Neural cell (in vitro differentiated cells): Measurements from ENCODE around the gene SLC44A1. TPM values are rescaled to one million over a fixed set of nuclear protein-coding genes. Genes with fewer than 3 reads are reported as not detected.

Experiments used
- H2AFZ ChIP-seq: fragments of 200-600, 300-800 bp; sonication (generic), shearing (Covaris generic); 2 replicates; pipeline ENCODE4 v1.6.0; 2014; ENCODE audit warnings: low read depth, mild to moderate bottlenecking, antibody characterized with exemption, low read length, moderate library complexity
- H3F3A ChIP-seq: fragments of 200-600 bp; shearing (Covaris generic); 2 replicates; pipeline ENCODE4 v1.6.1; 2016; ENCODE audit warnings: mild to moderate bottlenecking, moderate library complexity, mixed read lengths, antibody characterized with exemption, low read length; ENCODE audit not compliant: insufficient read depth, poor library complexity, severe bottlenecking
- H3K27ac ChIP-seq: fragments of 200-600, 300-800 bp; sonication (generic), shearing (Covaris generic); 2 replicates; pipeline ENCODE4 v1.5.1; 2014; ENCODE audit warnings: mild to moderate bottlenecking, low read length, moderate library complexity
- H3K27me3 ChIP-seq: fragments of 300-800, 200-600 bp; sonication (generic), shearing (Covaris generic); 2 replicates; pipeline ENCODE4 v1.6.0; 2014; ENCODE audit warnings: mild to moderate bottlenecking, low read depth, low read length, moderate library complexity; ENCODE audit not compliant: insufficient read depth
- H3K36me3 ChIP-seq: fragments of 300-800, 200-600 bp; sonication (generic), shearing (Covaris generic); 2 replicates; pipeline ENCODE4 v1.5.1; 2014; ENCODE audit warnings: mild to moderate bottlenecking, antibody characterized with exemption, low read length, moderate library complexity; ENCODE audit not compliant: insufficient read depth
- H3K4me2 ChIP-seq: fragments of 300-800, 200-600 bp; sonication (generic), shearing (Covaris generic); 2 replicates; pipeline ENCODE4 v1.6.0; 2014; ENCODE audit warnings: mild to moderate bottlenecking, low read length
- H3K4me3 ChIP-seq: fragments of 300-800, 200-600 bp; sonication (generic), shearing (Covaris generic); 2 replicates; pipeline ENCODE4 v1.5.1; 2014; ENCODE audit warnings: mild to moderate bottlenecking, low read length, moderate library complexity
- H3K79me2 ChIP-seq: fragments of 200-600 bp; shearing (Covaris generic); replicated peaks from 2 replicates; pipeline ENCODE4 v1.6.0; 2014; ENCODE audit warnings: mild to moderate bottlenecking, low read length, moderate library complexity; ENCODE audit not compliant: insufficient read depth
- H3K9ac ChIP-seq: fragments of 300-800, 200-600 bp; sonication (generic), shearing (Covaris generic); 2 replicates; pipeline ENCODE4 v1.6.1; 2016; ENCODE audit warnings: mild to moderate bottlenecking, low read length, mixed read lengths
- H3K9me2 ChIP-seq: fragments of 200-600 bp; shearing (Covaris generic); 2 replicates; pipeline ENCODE4 v1.6.1; 2016; ENCODE audit warnings: mild to moderate bottlenecking, low read length, mixed read lengths; ENCODE audit not compliant: insufficient read depth
- H3K9me3 ChIP-seq: fragments of 200-600, 300-800 bp; sonication (generic), shearing (Covaris generic); 2 replicates; pipeline ENCODE4 v1.6.1; 2016; ENCODE audit warnings: mild to moderate bottlenecking, mixed run types, low read length, moderate library complexity, mixed read lengths
- H4K20me1 ChIP-seq: fragments of 200-600 bp; shearing (Covaris generic); 2 replicates; pipeline ENCODE4 v1.6.1; 2016; ENCODE audit warnings: mild to moderate bottlenecking, mixed run types; ENCODE audit not compliant: insufficient read depth
- EP300 ChIP-seq: fragments of 450-650 bp; conservative IDR thresholded peaks from 2 replicates; pipeline ENCODE4 v1.6.1; 2014; ENCODE audit warnings: antibody characterized with exemption, mild to moderate bottlenecking, moderate library complexity; ENCODE audit not compliant: poor library complexity, severe bottlenecking
- EZH2 ChIP-seq: fragments of 200-600, 300-800 bp; shearing (Covaris generic), sonication (generic); IDR thresholded peaks from 2 replicates; pipeline ENCODE4 v1.6.1; 2014; ENCODE audit warnings: antibody characterized with exemption, low read length, borderline replicate concordance, mild to moderate bottlenecking; ENCODE audit not compliant: insufficient read depth, poor library complexity, severe bottlenecking
- MXI1 ChIP-seq: fragments of 450-650 bp; conservative IDR thresholded peaks from 2 replicates; pipeline ENCODE4 v1.6.1; 2014; ENCODE audit warnings: antibody characterized with exemption, mild to moderate bottlenecking; ENCODE audit not compliant: poor library complexity, severe bottlenecking
- POLR2AphosphoS5 ChIP-seq: IDR thresholded peaks from 2 replicates; pipeline ENCODE4 v1.6.1; 2012
- RAD21 ChIP-seq: fragments of 450-650 bp; conservative IDR thresholded peaks from 2 replicates; pipeline ENCODE4 v1.6.1; 2014; ENCODE audit warnings: antibody characterized with exemption, mild to moderate bottlenecking, moderate library complexity
- REST ChIP-seq: IDR thresholded peaks from 2 replicates; pipeline ENCODE4 v1.6.1; 2012; ENCODE audit warnings: borderline replicate concordance
- SMC3 ChIP-seq: fragments of 450-650 bp; conservative IDR thresholded peaks from 2 replicates; pipeline ENCODE4 v1.6.1; 2014; ENCODE audit warnings: antibody characterized with exemption, mild to moderate bottlenecking, moderate library complexity; ENCODE audit not compliant: poor library complexity
- TAF1 ChIP-seq: IDR thresholded peaks from 2 replicates; pipeline ENCODE4 v1.6.1; 2012; ENCODE audit warnings: low read depth
- polyA plus RNA-seq: library from polyadenylated mRNA; depleted of rRNA; stranded (reverse); fragments of >200 nt; gene quantifications from 2 replicates; pipeline ENCODE4 v1.2.3, GENCODE V29; 2014
- TF ChIP-seq, protein P1 (sequence below): fragments of 450-650 bp; IDR thresholded peaks from 2 replicates; pipeline ENCODE4 v1.5.1; 2014; ENCODE audit warnings: antibody characterized with exemption, mild to moderate bottlenecking, moderate library complexity; ENCODE audit not compliant: poor library complexity, severe bottlenecking

Gene SLC44A1
- polyA plus RNA-seq, 1 donor from 2014 or later: 3.9 TPM

- no peaks in the 10 kb centered on the region for H4K20me1 ChIP-seq
- H3F3A ChIP-seq: no peaks in the 10 kb centered on the region
- no peak overlapping the region for H3K9ac ChIP-seq
- H3K4me2 ChIP-seq: no peak overlapping the region
- H3K79me2 ChIP-seq: no peaks in the 10 kb centered on the region
- H3K9me3 ChIP-seq: no peaks in the 10 kb centered on the region
- no peaks in the 10 kb centered on the region for H3K27me3 ChIP-seq
- no peak overlapping the region for H2AFZ ChIP-seq
- no peaks in the 10 kb centered on the region for H3K36me3 ChIP-seq
- H3K4me3 ChIP-seq: no peak overlapping the region
- H3K9me2 ChIP-seq: no peaks in the 10 kb centered on the region
- no peak overlapping the region for H3K27ac ChIP-seq
- TF ChIP-seq MXI1 (no peak), TAF1 (no peak), POLR2AphosphoS5 (no peak)
- TF ChIP-seq, protein P1, sequence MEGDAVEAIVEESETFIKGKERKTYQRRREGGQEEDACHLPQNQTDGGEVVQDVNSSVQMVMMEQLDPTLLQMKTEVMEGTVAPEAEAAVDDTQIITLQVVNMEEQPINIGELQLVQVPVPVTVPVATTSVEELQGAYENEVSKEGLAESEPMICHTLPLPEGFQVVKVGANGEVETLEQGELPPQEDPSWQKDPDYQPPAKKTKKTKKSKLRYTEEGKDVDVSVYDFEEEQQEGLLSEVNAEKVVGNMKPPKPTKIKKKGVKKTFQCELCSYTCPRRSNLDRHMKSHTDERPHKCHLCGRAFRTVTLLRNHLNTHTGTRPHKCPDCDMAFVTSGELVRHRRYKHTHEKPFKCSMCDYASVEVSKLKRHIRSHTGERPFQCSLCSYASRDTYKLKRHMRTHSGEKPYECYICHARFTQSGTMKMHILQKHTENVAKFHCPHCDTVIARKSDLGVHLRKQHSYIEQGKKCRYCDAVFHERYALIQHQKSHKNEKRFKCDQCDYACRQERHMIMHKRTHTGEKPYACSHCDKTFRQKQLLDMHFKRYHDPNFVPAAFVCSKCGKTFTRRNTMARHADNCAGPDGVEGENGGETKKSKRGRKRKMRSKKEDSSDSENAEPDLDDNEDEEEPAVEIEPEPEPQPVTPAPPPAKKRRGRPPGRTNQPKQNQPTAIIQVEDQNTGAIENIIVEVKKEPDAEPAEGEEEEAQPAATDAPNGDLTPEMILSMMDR: no peak
Observed at GRCh38 chr9:105257809-105258208, 13.4 kb downstream of the SLC44A1 start.

- no peaks in the 10 kb centered on the region for H3K9me2 ChIP-seq
- no peaks in the 10 kb centered on the region for H3K27me3 ChIP-seq
- H3K9me3 ChIP-seq: no peaks in the 10 kb centered on the region
- H4K20me1 ChIP-seq: no peaks in the 10 kb centered on the region
- H3K9ac ChIP-seq: no peak overlapping the region
- no peak overlapping the region for H3K27ac ChIP-seq
- no peaks in the 10 kb centered on the region for H3K79me2 ChIP-seq
- TF ChIP-seq EZH2 (no peak), REST (no peak), EP300 (no peak), TAF1 (no peak), MXI1 (no peak), RAD21 (no peak), SMC3 (no peak), POLR2AphosphoS5 (no peak)
- TF ChIP-seq, protein P1: no peak
- H3K4me2 ChIP-seq: no peak overlapping the region
- H3K4me3 ChIP-seq: no peak overlapping the region
- no peaks in the 10 kb centered on the region for H3K36me3 ChIP-seq
- no peak overlapping the region for H2AFZ ChIP-seq
- H3F3A ChIP-seq: no peaks in the 10 kb centered on the region
Observed at GRCh38 chr9:105258225-105258737, 13.8 kb downstream of the SLC44A1 start.
